GM12878 (cell line): ENCODE results near the gene ARHGAP19. TPM values are rescaled to one million over a fixed set of nuclear protein-coding genes. Genes with fewer than 3 reads are reported as not detected.

Experiments
- ATF3 ChIP-seq: IDR thresholded peaks from 2 replicates; pipeline ENCODE4 v1.6.1; 2011; ENCODE audit warnings: low read depth, mild to moderate bottlenecking, low read length, moderate library complexity, borderline replicate concordance; ENCODE audit errors: extremely low read depth
- CEBPB ChIP-seq, 2 experiments: fragments of 150-350 bp in 1 of 2; IDR thresholded peaks; 2 replicates each; pipeline ENCODE4 v1.6.1; 2012 to 2014; ENCODE audit warnings: low read depth in 2 of 2, low read length in 2 of 2, borderline replicate concordance in 1 of 2, inconsistent platforms in 1 of 2
- CHD1 ChIP-seq: IDR thresholded peaks from 2 replicates; pipeline ENCODE4 v1.6.1; 2012; ENCODE audit warnings: low read depth, low read length, improper control_type of control experiment
- EP300 ChIP-seq, 2 experiments: fragments of 150-350 bp in 1 of 2; IDR thresholded peaks; 2 replicates each; pipeline ENCODE4 v1.6.1; 2011 to 2012; ENCODE audit warnings: low read depth in 2 of 2, low read length in 2 of 2, borderline replicate concordance in 1 of 2, improper control_type of control experiment in 1 of 2, inconsistent platforms in 1 of 2; ENCODE audit not compliant: control insufficient read depth in 1 of 2
- ETV6 ChIP-seq, 2 experiments: fragments of 450-650 bp in 1 of 2; IDR thresholded peaks in 1 of 2; conservative IDR thresholded peaks in 1 of 2; 2 replicates each; pipeline ENCODE4 v1.6.1; 2014; ENCODE audit warnings: antibody characterized with exemption in 1 of 2, borderline replicate concordance in 1 of 2, low read depth in 1 of 2, mild to moderate bottlenecking in 1 of 2, moderate library complexity in 1 of 2
- HCFC1 ChIP-seq: fragments of 150-350 bp; IDR thresholded peaks from 2 replicates; pipeline ENCODE4 v1.6.1; 2014; ENCODE audit warnings: low read length
- HDAC2 ChIP-seq: fragments of 200-600 bp; sonication (generic); IDR thresholded peaks from 2 replicates; pipeline ENCODE4 v1.6.1; 2017
- HDGF ChIP-seq: fragments of 450-650 bp; IDR thresholded peaks from 2 replicates; pipeline ENCODE4 v1.6.1; 2016; ENCODE audit warnings: antibody characterized with exemption
- IRF3 ChIP-seq: fragments of 450-650 bp; IDR thresholded peaks from 2 replicates; pipeline ENCODE4 v1.6.1; 2014; ENCODE audit warnings: mild to moderate bottlenecking
- MEF2B ChIP-seq: fragments of 450-650 bp; IDR thresholded peaks from 2 replicates; pipeline ENCODE4 v1.6.1; 2018; ENCODE audit warnings: mild to moderate bottlenecking, moderate library complexity; ENCODE audit not compliant: partially characterized antibody, poor library complexity, severe bottlenecking
- MYC ChIP-seq: IDR thresholded peaks from 2 replicates; pipeline ENCODE4 v1.6.1; 2011; ENCODE audit warnings: mild to moderate bottlenecking, low read length, moderate library complexity, inconsistent platforms; ENCODE audit not compliant: insufficient read depth, insufficient replicate concordance, insufficient read length, severe bottlenecking
- NBN ChIP-seq: fragments of 450-650 bp; IDR thresholded peaks from 2 replicates; pipeline ENCODE4 v1.6.1; 2016
- NFYB ChIP-seq: IDR thresholded peaks from 2 replicates; pipeline ENCODE4 v1.6.1; 2011; ENCODE audit warnings: low read depth, mild to moderate bottlenecking, low read length, improper control_type of control experiment, moderate library complexity; ENCODE audit not compliant: insufficient read depth
- POLR2A ChIP-seq: IDR thresholded peaks from 2 replicates; pipeline ENCODE4 v1.6.1; 2011; ENCODE audit warnings: low read depth, mild to moderate bottlenecking, low read length
- RB1 ChIP-seq: fragments of 450-650 bp; formaldehyde crosslinking; IDR thresholded peaks from 2 replicates; pipeline ENCODE4 v1.6.1; 2017; ENCODE audit warnings: mild to moderate bottlenecking, borderline replicate concordance
- RUNX3 ChIP-seq: IDR thresholded peaks from 2 replicates; pipeline ENCODE4 v1.6.1; 2012; ENCODE audit warnings: low read length, inconsistent platforms
- SMAD1 ChIP-seq: fragments of 450-650 bp; IDR thresholded peaks from 2 replicates; pipeline ENCODE4 v1.6.1; 2018; ENCODE audit warnings: mild to moderate bottlenecking, low read depth; ENCODE audit not compliant: partially characterized antibody
- SP1 ChIP-seq: IDR thresholded peaks from one replicate; pipeline ENCODE4 v1.6.1; 2011; ENCODE audit warnings: low read depth, low read length
- SREBF1 ChIP-seq: IDR thresholded peaks from 2 replicates; pipeline ENCODE4 v1.6.1; 2012; ENCODE audit warnings: mild to moderate bottlenecking, low read length
- TARDBP ChIP-seq: IDR thresholded peaks from 2 replicates; pipeline ENCODE4 v1.6.1; 2016; ENCODE audit warnings: borderline replicate concordance
- YY1 ChIP-seq: IDR thresholded peaks from 2 replicates; pipeline ENCODE4 v1.6.1; 2011; ENCODE audit warnings: low read depth, mild to moderate bottlenecking, low read length
- ZNF207 ChIP-seq: fragments of 450-650 bp; IDR thresholded peaks from 2 replicates; pipeline ENCODE4 v1.6.1; 2014; ENCODE audit warnings: antibody characterized with exemption, mild to moderate bottlenecking, borderline replicate concordance
- ZNF217 ChIP-seq: fragments of 450-650 bp; IDR thresholded peaks from 2 replicates; pipeline ENCODE4 v1.6.1; 2017; ENCODE audit warnings: antibody characterized with exemption, mild to moderate bottlenecking
- polyA plus RNA-seq, 11 experiments: library from polyadenylated mRNA; depleted of rRNA in 4 of 11; unstranded in 6 of 11; stranded (reverse) in 5 of 11; fragments of >200 nt; fragmentation: Nextera tagmentation in 4 of 11; fragmentation: Illumina TruSeq in 1 of 11; extraction: Ambion mirVana in 4 of 11; extraction: Trizol in 1 of 11; gene quantifications; 1 replicate in 1 of 11; 2 replicates in 10 of 11; pipeline versions ENCODE4 v1.2.1 to v1.2.3, GENCODE V29; 2011 to 2016; ENCODE audit warnings: inconsistent platforms in 2 of 11, missing spikeins in 2 of 11, low read depth in 1 of 11
- total RNA-seq, 4 experiments: library from RNA; depleted of rRNA in 3 of 4; stranded (reverse); fragments of >200 nt in 3 of 4; fragmentation: Illumina TruSeq in 1 of 4; extraction: Trizol in 1 of 4; gene quantifications; 2 replicates each; pipeline versions ENCODE4 v1.2.1 to v1.2.3, GENCODE V29; 2013 to 2021
- TF ChIP-seq, protein P1 (sequence below): fragments of 450-650 bp; formaldehyde crosslinking; IDR thresholded peaks from 2 replicates; pipeline ENCODE4 v1.4.0; 2020; ENCODE audit warnings: mild to moderate bottlenecking, moderate library complexity
- TF ChIP-seq, protein P2 (sequence below): fragments of 450-650 bp; IDR thresholded peaks from 2 replicates; pipeline ENCODE4 v1.6.1; 2016; ENCODE audit warnings: mild to moderate bottlenecking

The ARHGAP19 gene
- total and polyA plus RNA-seq, 10 of the 15 experiments (the other 5 are each of a cell fraction or from before 2014, with no cell fraction given): 13.3 to 40.7 (median 22.6) TPM

GRCh38 chr10:97318772-97319651, 26.6 kb upstream of the ARHGAP19 start, which contains the start of gene FRAT1 (continued):
- TF ChIP-seq ETV6 (conservative IDR thresholded peaks at IDR 0.05 in 1 of 2, IDR thresholded peaks at IDR 0.05 in 1 of 2; ENCODE audit: borderline replicate concordance in 1 of 2, low read depth in 1 of 2) (no peak), HDAC2 (no peak), ZNF207 (peak; percentile 40; the same call in 1 of the 2 replicates), RB1 (peak; percentile 83), POLR2A (peak; percentile 73), HDGF (no peak), CHD1 (peak; percentile 97), SMAD1 (no peak), NFYB (no peak), MEF2B (no peak), RUNX3 (peak; percentile 25; the same call in 1 of the 2 replicates), IRF3 (no peak; the same call in 1 of the 2 replicates), CEBPB (IDR thresholded peaks at IDR 0.05; ENCODE audit: borderline replicate concordance in 1 of 2, low read depth in 2 of 2, low read length in 2 of 2) (no peak), HCFC1 (no peak), SP1 (peak; percentile 42), EP300 (IDR thresholded peaks at IDR 0.05; ENCODE audit: borderline replicate concordance in 1 of 2, control insufficient read depth in 1 of 2, low read depth in 2 of 2, low read length in 2 of 2) (no peak), YY1 (no peak), ATF3 (no peak), MYC (no peak), ZNF217 (no peak), SREBF1 (peak; percentile 96), TARDBP (no peak), NBN (peak; percentile 98)
- TF ChIP-seq, protein P1, sequence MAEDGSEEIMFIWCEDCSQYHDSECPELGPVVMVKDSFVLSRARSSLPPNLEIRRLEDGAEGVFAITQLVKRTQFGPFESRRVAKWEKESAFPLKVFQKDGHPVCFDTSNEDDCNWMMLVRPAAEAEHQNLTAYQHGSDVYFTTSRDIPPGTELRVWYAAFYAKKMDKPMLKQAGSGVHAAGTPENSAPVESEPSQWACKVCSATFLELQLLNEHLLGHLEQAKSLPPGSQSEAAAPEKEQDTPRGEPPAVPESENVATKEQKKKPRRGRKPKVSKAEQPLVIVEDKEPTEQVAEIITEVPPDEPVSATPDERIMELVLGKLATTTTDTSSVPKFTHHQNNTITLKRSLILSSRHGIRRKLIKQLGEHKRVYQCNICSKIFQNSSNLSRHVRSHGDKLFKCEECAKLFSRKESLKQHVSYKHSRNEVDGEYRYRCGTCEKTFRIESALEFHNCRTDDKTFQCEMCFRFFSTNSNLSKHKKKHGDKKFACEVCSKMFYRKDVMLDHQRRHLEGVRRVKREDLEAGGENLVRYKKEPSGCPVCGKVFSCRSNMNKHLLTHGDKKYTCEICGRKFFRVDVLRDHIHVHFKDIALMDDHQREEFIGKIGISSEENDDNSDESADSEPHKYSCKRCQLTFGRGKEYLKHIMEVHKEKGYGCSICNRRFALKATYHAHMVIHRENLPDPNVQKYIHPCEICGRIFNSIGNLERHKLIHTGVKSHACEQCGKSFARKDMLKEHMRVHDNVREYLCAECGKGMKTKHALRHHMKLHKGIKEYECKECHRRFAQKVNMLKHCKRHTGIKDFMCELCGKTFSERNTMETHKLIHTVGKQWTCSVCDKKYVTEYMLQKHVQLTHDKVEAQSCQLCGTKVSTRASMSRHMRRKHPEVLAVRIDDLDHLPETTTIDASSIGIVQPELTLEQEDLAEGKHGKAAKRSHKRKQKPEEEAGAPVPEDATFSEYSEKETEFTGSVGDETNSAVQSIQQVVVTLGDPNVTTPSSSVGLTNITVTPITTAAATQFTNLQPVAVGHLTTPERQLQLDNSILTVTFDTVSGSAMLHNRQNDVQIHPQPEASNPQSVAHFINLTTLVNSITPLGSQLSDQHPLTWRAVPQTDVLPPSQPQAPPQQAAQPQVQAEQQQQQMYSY (CRISPR knock-in tag): no peak
- TF ChIP-seq, protein P2, sequence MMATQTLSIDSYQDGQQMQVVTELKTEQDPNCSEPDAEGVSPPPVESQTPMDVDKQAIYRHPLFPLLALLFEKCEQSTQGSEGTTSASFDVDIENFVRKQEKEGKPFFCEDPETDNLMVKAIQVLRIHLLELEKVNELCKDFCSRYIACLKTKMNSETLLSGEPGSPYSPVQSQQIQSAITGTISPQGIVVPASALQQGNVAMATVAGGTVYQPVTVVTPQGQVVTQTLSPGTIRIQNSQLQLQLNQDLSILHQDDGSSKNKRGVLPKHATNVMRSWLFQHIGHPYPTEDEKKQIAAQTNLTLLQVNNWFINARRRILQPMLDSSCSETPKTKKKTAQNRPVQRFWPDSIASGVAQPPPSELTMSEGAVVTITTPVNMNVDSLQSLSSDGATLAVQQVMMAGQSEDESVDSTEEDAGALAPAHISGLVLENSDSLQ: no peak
